Measurements from ENCODE around the gene SVIL. TPM values are rescaled to one million over a fixed set of nuclear protein-coding genes. Genes with fewer than 3 reads are reported as not detected.

The SVIL gene
- 222 and 272 TPM in 2 replicates for total RNA-seq

GRCh38 chr10:29634764-29635625, at the start of gene SVIL:
SVIL (minus strand) TSS chr10:29634971; CDS start chr10:29555058, 79,913 bp downstream.

